ENCODE measurements around the gene CNIH2.
"Not testable (repeated sequence)": the region's sequence is repeated elsewhere in the genome, so short reads cannot be mapped to it uniquely, and the experiment has no call there.

The CNIH2 gene

GRCh38 chr11:66277471-66278362 is at the start of gene CNIH2:
CNIH2 (plus strand) TSS chr11:66278175; CDS start chr11:66278457, 282 bp downstream.
- no peak for DNase-seq

- no peak for DNase-seq
Observed at GRCh38 chr11:66228521-66228920, 49.5 kb upstream of the CNIH2 start.

GRCh38 chr11:66230156-66230555 is 47.8 kb upstream of the CNIH2 start:
- no peak for DNase-seq

- DNase-seq: no peak
Observed at GRCh38 chr11:66230978-66231377, 47.0 kb upstream of the CNIH2 start.

- DNase-seq: no peak
Observed at GRCh38 chr11:66231561-66231960, 46.4 kb upstream of the CNIH2 start.

- DNase-seq: no peak
Observed at GRCh38 chr11:66232769-66233168, 45.2 kb upstream of the CNIH2 start.

- DNase-seq: no peak
Observed at GRCh38 chr11:66233301-66233700, 44.7 kb upstream of the CNIH2 start.

- DNase-seq: no peak
Observed at GRCh38 chr11:66235141-66235540, 42.8 kb upstream of the CNIH2 start.

GRCh38 chr11:66237867-66238266 is 40.1 kb upstream of the CNIH2 start:
- no peak for DNase-seq

- DNase-seq: no peak
Observed at GRCh38 chr11:66238786-66239413, 39.1 kb upstream of the CNIH2 start.

GRCh38 chr11:66239511-66239910 is 38.5 kb upstream of the CNIH2 start:
- no peak for DNase-seq

GRCh38 chr11:66239998-66240780 is 37.8 kb upstream of the CNIH2 start:
- DNase-seq: no peak

GRCh38 chr11:66240781-66241136 is 37.2 kb upstream of the CNIH2 start:
- DNase-seq: no peak

GRCh38 chr11:66242095-66242765 is 35.7 kb upstream of the CNIH2 start:
- DNase-seq: no peak

- no peak for DNase-seq
Observed at GRCh38 chr11:66243782-66244535, 34.0 kb upstream of the CNIH2 start.

- no peak for DNase-seq
Observed at GRCh38 chr11:66247295-66247694, 30.7 kb upstream of the CNIH2 start.

GRCh38 chr11:66247801-66248200 is 30.2 kb upstream of the CNIH2 start:
- DNase-seq: no peak

GRCh38 chr11:66248903-66249302 is 29.1 kb upstream of the CNIH2 start:
- no peak for DNase-seq

- no peak for DNase-seq
Observed at GRCh38 chr11:66251809-66252208, 26.2 kb upstream of the CNIH2 start.

- not testable (repeated sequence) for DNase-seq
Observed at GRCh38 chr11:66253081-66253480, 24.9 kb upstream of the CNIH2 start.

- no peak for DNase-seq
Observed at GRCh38 chr11:66258473-66258893, 19.5 kb upstream of the CNIH2 start.

GRCh38 chr11:66259225-66259624 is 18.8 kb upstream of the CNIH2 start:
- DNase-seq: no peak

Data from hematopoietic multipotent progenitor cell treated with erythropoietin and hydrocortisone succinate and interleukin-3 and kit ligand, for 8 days (in vitro differentiated cells).